Gastrocnemius medialis (tissue), 4 donors: ENCODE results near the gene CEP72. TPM values are rescaled to one million over a fixed set of nuclear protein-coding genes. Genes with fewer than 3 reads are reported as not detected.

Experiments
- ATAC-seq, 2 donors: fragments of 150-250 bp; one replicate each; pipeline ENCODE4 v1.9.1; 2016
- DNase-seq, 2 donors: peaks; one replicate each; pipeline ENCODE4 v3.0.0-alpha.2; 2019
- H3K27ac ChIP-seq, 4 donors: fragments of 200-600 bp; sonication (generic); 1 replicate in 1 of 4; 2 replicates in 3 of 4; pipeline ENCODE4 v1.5.1; 2016 to 2018; ENCODE audit warnings: mild to moderate bottlenecking in 2 of 4, moderate library complexity in 1 of 4
- H3K27me3 ChIP-seq, 3 donors: fragments of 200-600 bp; sonication (generic) in 2 of 3; 1 replicate in 1 of 3; 2 replicates in 2 of 3; pipeline versions ENCODE4 v1.5.1 to v1.6.0; 2016 to 2019; ENCODE audit warnings: mild to moderate bottlenecking in 1 of 3, moderate library complexity in 1 of 3
- H3K36me3 ChIP-seq, 2 donors: fragments of 200-600 bp; sonication (generic) in 1 of 2; one replicate each; pipeline ENCODE4 v1.5.1; 2017 to 2018
- H3K4me1 ChIP-seq, 2 donors: fragments of 200-600 bp; sonication (generic) in 1 of 2; one replicate each; pipeline ENCODE4 v1.5.1; 2016 to 2017; ENCODE audit warnings: mild to moderate bottlenecking in 2 of 2
- H3K4me3 ChIP-seq, 4 donors: fragments of 200-600 bp; sonication (generic) in 3 of 4; 1 replicate in 1 of 4; 2 replicates in 3 of 4; pipeline ENCODE4 v1.5.1; 2016 to 2019; ENCODE audit warnings: mild to moderate bottlenecking in 2 of 4
- H3K9me3 ChIP-seq, 3 donors: fragments of 200-600 bp; sonication (generic) in 2 of 3; 1 replicate in 1 of 3; 2 replicates in 2 of 3; pipeline ENCODE4 v1.5.1; 2016 to 2019
- CTCF ChIP-seq, 5 experiments: fragments of 450-650 bp in 3 of 5; fragments of 200-600 bp in 2 of 5; sonication (generic) in 2 of 5; IDR thresholded peaks in 4 of 5; conservative IDR thresholded peaks in 1 of 5; 1 replicate in 4 of 5; 2 replicates in 1 of 5; pipeline ENCODE4 v1.5.1; 2016 to 2019; ENCODE audit warnings: antibody characterized with exemption in 5 of 5, mild to moderate bottlenecking in 3 of 5, moderate library complexity in 3 of 5
- POLR2A ChIP-seq, 2 donors: fragments of 450-650 bp; IDR thresholded peaks; one replicate each; pipeline ENCODE4 v1.6.1; 2017; ENCODE audit warnings: antibody characterized with exemption in 2 of 2, mild to moderate bottlenecking in 2 of 2, moderate library complexity in 2 of 2
- in situ Hi-C, 4 donors: fragments of 200-750 bp; cut with MboI; loops; one replicate each; pipeline versions ENCODE4 v1.15.0 to v1.8.0; 2017; ENCODE audit warnings: low sequenced_read_pairs in 4 of 4
- intact Hi-C: fragments of 100-400 bp; cut with DNase I; formaldehyde crosslinking; loops from one replicate; pipeline ENCODE4 v1.15.1; 2023; ENCODE audit warnings: low total_unique reads
- total RNA-seq, 4 donors: library from RNA; depleted of rRNA; stranded (reverse); fragments of >200 nt; gene quantifications; one replicate each; pipeline versions ENCODE4 v1.1.0 to v1.2.3, GENCODE V29; 2016

CEP72 gene
- total RNA-seq, 4 donors from 2014 or later: 0.36 to 0.56 (median 0.40) TPM; not detected in 1

GRCh38 chr5:655406-655805, 43.3 kb downstream of the CEP72 start:
- no peaks in the 10 kb centered on the region for H3K27me3 ChIP-seq
- in situ Hi-C loops: loop anchor here in 1 of 4 donors (10.0 kb wide), 1 partner anchor 249 kb away; no protein-coding TSS in a partner anchor
- no peak overlapping the region for H3K27ac ChIP-seq
- ATAC-seq (no peak), DNase-seq (no peak)
- no peaks in the 10 kb centered on the region for H3K9me3 ChIP-seq
- TF ChIP-seq POLR2A (IDR thresholded peaks at IDR 0.05) (no peak), CTCF (IDR thresholded peaks at IDR 0.05 in 4 of 5, conservative IDR thresholded peaks at IDR 0.05 in 1 of 5) (no peak)
- intact Hi-C loops: no loop called here
- no peaks in the 10 kb centered on the region for H3K36me3 ChIP-seq
- no peaks in the 10 kb centered on the region for H3K4me1 ChIP-seq
- H3K4me3 ChIP-seq: no peak overlapping the region

- no peak overlapping the region for H3K27ac ChIP-seq
- no peaks in the 10 kb centered on the region for H3K4me1 ChIP-seq
- intact Hi-C loops (no loop called here), in situ Hi-C loops (loop anchor here in 1 of 4 donors (10.0 kb wide), 1 partner anchor 247 kb away; no protein-coding TSS in a partner anchor)
- no peak for ATAC-seq
- no peaks in the 10 kb centered on the region for H3K27me3 ChIP-seq
- H3K36me3 ChIP-seq: peaks cover 0 to 8% of the 10 kb centered on the region in 2 donors
- DNase-seq: no peak
- no peak for TF ChIP-seq POLR2A (IDR thresholded peaks at IDR 0.05)
- TF ChIP-seq CTCF (IDR thresholded peaks at IDR 0.05 in 4 of 5, conservative IDR thresholded peaks at IDR 0.05 in 1 of 5): no peak
- no peak overlapping the region for H3K4me3 ChIP-seq
- no peaks in the 10 kb centered on the region for H3K9me3 ChIP-seq
Observed at GRCh38 chr5:657570-657969, 45.4 kb downstream of the CEP72 start.

GRCh38 chr5:658103-658502, 46.0 kb downstream of the CEP72 start:
- TF ChIP-seq POLR2A (IDR thresholded peaks at IDR 0.05) (no peak), CTCF (IDR thresholded peaks at IDR 0.05 in 4 of 5, conservative IDR thresholded peaks at IDR 0.05 in 1 of 5) (no peak)
- Histone ChIP-seq H3K4me1 (no peaks in the 10 kb centered on the region), H3K27ac (no peak overlapping the region), H3K4me3 (no peak overlapping the region), H3K27me3 (no peaks in the 10 kb centered on the region), H3K36me3 (peaks cover 0 to 10% of the 10 kb centered on the region in 2 donors), H3K9me3 (no peaks in the 10 kb centered on the region)
- intact Hi-C loops (no loop called here), in situ Hi-C loops (loop anchor here in 1 of 4 donors (10.0 kb wide), 1 partner anchor 247 kb away; no protein-coding TSS in a partner anchor)
- DNase-seq: no peak
- ATAC-seq: no peak

- no peak for ATAC-seq
- Histone ChIP-seq H3K4me3 (no peak overlapping the region), H3K36me3 (peaks cover 0 to 25% of the 10 kb centered on the region in 2 donors), H3K27me3 (no peaks in the 10 kb centered on the region), H3K4me1 (no peaks in the 10 kb centered on the region), H3K27ac (no peak overlapping the region), H3K9me3 (no peaks in the 10 kb centered on the region)
- in situ Hi-C loops: loop anchor here in 2 of 4 donors (10.0 kb wide), 1 partner anchor 245 kb away; no protein-coding TSS in a partner anchor
- no peak for DNase-seq
- TF ChIP-seq CTCF (IDR thresholded peaks at IDR 0.05 in 4 of 5, conservative IDR thresholded peaks at IDR 0.05 in 1 of 5) (no peak), POLR2A (IDR thresholded peaks at IDR 0.05) (no peak)
- intact Hi-C loops: no loop called here
Observed at GRCh38 chr5:659496-660263, 47.5 kb downstream of the CEP72 start.
